HepG2 (cell line): Measurements from ENCODE around the gene UST. TPM values are rescaled to one million over a fixed set of nuclear protein-coding genes. Genes with fewer than 3 reads are reported as not detected.

Experiments used
- ATAC-seq: fragments of 200-7000 bp; cut with Tn5 transposase; 3 replicates; pipeline ENCODE4 v1.9.1; 2020; ENCODE audit warnings: mild to moderate bottlenecking, moderate library complexity
- BruUV-seq: library from RNA; stranded (reverse); fragments of 400-500 nt; replicated peaks from 2 replicates; lab custom pipeline; 2021; lab: Mats Ljungman, UMichigan
- CTCF ChIA-PET: fragments of 300-600 bp; formaldehyde crosslinking; extraction: SDS; loops from one replicate; lab custom pipeline; 2021; ENCODE audit warnings: low total read pairs, inconsistent platforms, low intra/inter-chr PET ratio; lab: Yijun Ruan, JAX
- POLR2A ChIA-PET: fragments of 350-600 bp; sonication (Branson Sonifier 250); formaldehyde crosslinking; loops from one replicate; lab custom pipeline; 2020; ENCODE audit warnings: antibody characterized with exemption, inconsistent platforms; lab: Yijun Ruan, JAX
- DNase-seq: peaks from one replicate; pipeline ENCODE4 v3.0.0-alpha.2; 2015; ENCODE audit warnings: low spot score
- FAIRE-seq: peaks from 3 replicates; lab custom pipeline; 2011; peaks lifted over from hg19 to GRCh38; lab: Jason Lieb, UNC
- H2AFZ ChIP-seq: one replicate; pipeline ENCODE4 v1.6.1; 2011; ENCODE audit warnings: low read length, inconsistent platforms
- H3K27ac ChIP-seq: fragments of 300-600 bp; 3 replicates; pipeline ENCODE4 v1.8.0; 2011; ENCODE audit warnings: mixed run types, mild to moderate bottlenecking, mixed read lengths, low read length, inconsistent platforms; ENCODE audit not compliant: insufficient read depth; ENCODE audit errors: extremely low read length
- H3K27me3 ChIP-seq, 2 experiments: fragments of 200-600 bp in 1 of 2; 2 replicates in 1 of 2; 3 replicates in 1 of 2; pipeline versions ENCODE4 v1.6.0 to v1.8.0; 2011; ENCODE audit warnings: low read length in 2 of 2, mild to moderate bottlenecking in 2 of 2, moderate library complexity in 2 of 2, inconsistent platforms in 1 of 2; ENCODE audit not compliant: insufficient read depth in 2 of 2, control insufficient read depth in 1 of 2
- H3K36me3 ChIP-seq, 2 experiments: fragments of 200-600 bp in 1 of 2; replicated peaks in 1 of 2; 2 replicates in 1 of 2; 3 replicates in 1 of 2; pipeline versions ENCODE4 v1.5.1 to v1.8.0; 2011; ENCODE audit warnings: low read length in 2 of 2, inconsistent platforms in 1 of 2; ENCODE audit not compliant: insufficient read depth in 2 of 2, control insufficient read depth in 1 of 2
- H3K4me1 ChIP-seq: 2 replicates; pipeline ENCODE4 v1.5.1; 2012; ENCODE audit warnings: low read length, inconsistent platforms; ENCODE audit not compliant: insufficient read depth
- H3K4me2 ChIP-seq: 2 replicates; pipeline ENCODE4 v1.6.0; 2011; ENCODE audit warnings: low read depth, low read length, inconsistent platforms
- H3K4me3 ChIP-seq, 3 experiments: fragments of 200-600 bp in 1 of 3; sonication (generic), shearing (Covaris generic) in 1 of 3; replicated peaks in 1 of 3; 2 replicates each; pipeline ENCODE4 v1.5.1; 2011 to 2016; ENCODE audit warnings: low read length in 3 of 3, inconsistent platforms in 2 of 3, low read depth in 2 of 3, mild to moderate bottlenecking in 2 of 3, control low read depth in 1 of 3, mixed read lengths in 1 of 3; ENCODE audit not compliant: insufficient read depth in 1 of 3
- H3K79me2 ChIP-seq: one replicate; pipeline ENCODE4 v1.6.1; 2011; ENCODE audit warnings: low read length, inconsistent platforms; ENCODE audit not compliant: insufficient read depth
- H3K9ac ChIP-seq: 2 replicates; pipeline ENCODE4 v1.6.0; 2011; ENCODE audit warnings: mild to moderate bottlenecking, low read depth, low read length, inconsistent platforms; ENCODE audit not compliant: insufficient read depth
- H3K9me3 ChIP-seq: 2 replicates; pipeline ENCODE4 v1.5.1; 2012; ENCODE audit warnings: mild to moderate bottlenecking, low read length
- H4K20me1 ChIP-seq: 2 replicates; pipeline ENCODE4 v1.6.0; 2011; ENCODE audit warnings: inconsistent platforms, mild to moderate bottlenecking, low read length, moderate library complexity; ENCODE audit not compliant: insufficient read depth
- ARNTL ChIP-seq: sonication (generic); formaldehyde crosslinking; IDR thresholded peaks from 2 replicates; pipeline ENCODE4 v1.4.0; 2020; ENCODE audit warnings: mild to moderate bottlenecking, missing genetic modification reagents
- DNMT3B ChIP-seq: conservative IDR thresholded peaks from 2 replicates; pipeline ENCODE4 v1.6.1; 2016; ENCODE audit warnings: missing biosample characterization, control low read depth
- ETS1 ChIP-seq: sonication (generic); formaldehyde crosslinking; IDR thresholded peaks from 2 replicates; pipeline ENCODE4 v1.4.0; 2020; ENCODE audit warnings: missing genetic modification reagents
- FOXP1 ChIP-seq, 2 experiments: fragments of 450-650 bp in 1 of 2; IDR thresholded peaks; 2 replicates each; pipeline ENCODE4 v1.6.1; 2017 to 2018; ENCODE audit warnings: antibody characterized with exemption in 1 of 2
- HNRNPH1 ChIP-seq: fragments of 200-400 bp; formaldehyde crosslinking; optimal IDR thresholded peaks from 2 replicates; pipeline ENCODE3; 2017; ENCODE audit warnings: mild to moderate bottlenecking, low read depth, low read length
- IRX3 ChIP-seq: sonication (generic); formaldehyde crosslinking; IDR thresholded peaks from 2 replicates; pipeline ENCODE4 v1.8.1; 2023; ENCODE audit warnings: mild to moderate bottlenecking, low read depth, missing genetic modification reagents, borderline replicate concordance
- NR2F2 ChIP-seq: IDR thresholded peaks from 2 replicates; pipeline ENCODE4 v1.6.1; 2012; ENCODE audit warnings: low read depth, inconsistent platforms, borderline replicate concordance
- SIN3A ChIP-seq: IDR thresholded peaks from 2 replicates; pipeline ENCODE4 v1.6.1; 2011; ENCODE audit warnings: low read depth, mild to moderate bottlenecking, control low read depth, low read length, borderline replicate concordance
- ZBTB40 ChIP-seq, 2 experiments: fragments of 450-650 bp in 1 of 2; sonication (generic) in 1 of 2; formaldehyde crosslinking in 1 of 2; IDR thresholded peaks; 2 replicates each; pipeline versions ENCODE4 v1.6.1 to v1.8.0; 2016 to 2022; ENCODE audit warnings: antibody characterized with exemption in 1 of 2, mild to moderate bottlenecking in 1 of 2, missing genetic modification reagents in 1 of 2
- ZNF230 ChIP-seq: sonication (generic); formaldehyde crosslinking; IDR thresholded peaks from 2 replicates; pipeline ENCODE4 v1.4.0; 2020; ENCODE audit warnings: mild to moderate bottlenecking, missing genetic modification reagents
- ZNF704 ChIP-seq: sonication (generic); formaldehyde crosslinking; IDR thresholded peaks from 2 replicates; pipeline ENCODE4 v1.8.1; 2023; ENCODE audit warnings: mild to moderate bottlenecking, inconsistent platforms, moderate library complexity, missing genetic modification reagents, borderline replicate concordance
- WGBS: methylation state at CpG from one replicate; pipeline ENCODE4 v1.1.6; 2017; ENCODE audit warnings: low lambda C conversion rate; 5-methylcytosine and 5-hydroxymethylcytosine counted together
- in situ Hi-C: cut with HindIII; loops from 2 replicates; pipeline ENCODE4 v1.10.0; 2017; ENCODE audit warnings: low pct_unique_long_range_greater_than_20kb; ENCODE audit not compliant: extremely low pct_ligation_motif_present
- intact Hi-C: fragments of 100-400 bp; cut with micrococcal nuclease; formaldehyde crosslinking; loops from one replicate; pipeline ENCODE4 v1.10.0; 2022; ENCODE audit not compliant: unreplicated experiment
- polyA plus RNA-seq, 8 experiments: library from polyadenylated mRNA; depleted of rRNA in 3 of 8; stranded (reverse) in 7 of 8; unstranded in 1 of 8; fragments of >200 nt; fragmentation: Illumina TruSeq in 4 of 8; extraction: Trizol in 4 of 8; gene quantifications; 2 replicates each; pipeline versions ENCODE4 v1.2.1 to v1.2.3, GENCODE V29; 2011 to 2016; ENCODE audit warnings: low read depth in 4 of 8, missing spikeins in 1 of 8, mixed read lengths in 1 of 8; ENCODE audit not compliant: insufficient read depth in 1 of 8
- total RNA-seq, 5 experiments: library from RNA; depleted of rRNA; stranded (reverse); fragments of >200 nt; fragmentation: Illumina TruSeq; extraction: Trizol; gene quantifications; 2 replicates each; pipeline ENCODE4 v1.2.3, GENCODE V29; 2016; ENCODE audit warnings: low read depth in 1 of 5

UST gene
- total and polyA plus RNA-seq, 2 of the 13 experiments (the other 11 are each of a cell fraction or from before 2014, with no cell fraction given): 0.27 TPM; not detected in 1

DNA sequence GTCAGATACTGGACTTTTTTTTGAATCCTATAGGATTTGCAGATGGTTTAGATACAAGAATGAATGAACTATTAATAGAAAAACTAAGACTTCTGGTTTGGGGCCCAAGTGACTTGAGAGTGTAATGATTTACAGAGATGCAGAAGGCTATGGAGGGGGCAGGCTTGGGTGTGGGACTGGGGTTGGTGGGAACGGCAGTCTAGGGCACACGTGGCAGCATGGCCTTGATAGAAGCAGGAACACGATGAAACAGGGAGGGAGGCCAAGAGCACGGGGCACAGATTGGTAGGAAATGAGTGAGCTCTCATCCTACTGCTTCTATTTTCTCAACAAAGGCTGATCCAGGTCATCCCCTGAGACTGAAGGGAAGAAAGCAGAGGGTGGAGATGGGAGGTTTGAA is 3.4 kb upstream of the UST start (continued):
- TF ChIP-seq ZBTB40 (IDR thresholded peaks at IDR 0.05) (no peak), ZBTB40 (CRISPR knock-in tag; IDR thresholded peaks at IDR 0.05) (no peak)

- Histone ChIP-seq H3K36me3 (no peaks in the 10 kb centered on the region), H4K20me1 (no peaks in the 10 kb centered on the region), H2AFZ (no peak overlapping the region), H3K4me1 (no peaks in the 10 kb centered on the region), H3K4me3 (peak overlapping the region in 1 of 3 experiments; percentile 67; a peak in 1 of 6 replicates), H3K27me3 (peaks cover 16 to 65% of the 10 kb centered on the region in 2 experiments), H3K4me2 (peak overlapping the region; percentile 78; the same call in 1 of the 2 replicates), H3K79me2 (no peaks in the 10 kb centered on the region), H3K27ac (no peak overlapping the region), H3K9me3 (no peaks in the 10 kb centered on the region), H3K9ac (no peak overlapping the region)
- DNase-seq (no peak), ATAC-seq (no peak; the same call in 2 of the 3 replicates), FAIRE-seq (no peak)
- no TSS peak for BruUV-seq
- in situ Hi-C loops (loop anchor here (10.0 kb wide), 1 partner anchor 209 kb away; no protein-coding TSS in a partner anchor), intact Hi-C loops (loop anchor here (2.0 kb wide), 1 partner anchor 203 kb away; no protein-coding TSS in a partner anchor)
- ChIA-PET CTCF (no interaction called here), POLR2A (no interaction called here)
- WGBS: 14% methylated on average over 6 of the region's 6 CpGs
- TF ChIP-seq FOXP1 (IDR thresholded peaks at IDR 0.05) (no peak), FOXP1 (CRISPR knock-in tag; IDR thresholded peaks at IDR 0.05) (no peak), HNRNPH1 (no peak), IRX3 (CRISPR knock-in tag) (no peak), ETS1 (CRISPR knock-in tag) (no peak), DNMT3B (CRISPR knock-in tag) (no peak), ARNTL (CRISPR knock-in tag) (no peak), NR2F2 (no peak), SIN3A (no peak), ZNF704 (CRISPR knock-in tag) (no peak), ZNF230 (CRISPR knock-in tag) (no peak)
Measured at GRCh38 chr6:148745926-148746325, 904 bp upstream of the UST start.
